Activated gamma-delta T cell treated with anti-CD3 and anti-CD28 coated beads, Interleukin-2, amount 50 U/mL, for 16 hours (primary cell): ENCODE data around the gene ELP1.
"Not testable (repeated sequence)": the region's sequence is repeated elsewhere in the genome, so short reads cannot be mapped to it uniquely, and the experiment has no call there.

ENCODE experiments used
- DNase-seq: peaks from one replicate; pipeline ENCODE4 v3.0.0-alpha.2; 2020; ENCODE audit warnings: low read depth

Gene ELP1

DNA sequence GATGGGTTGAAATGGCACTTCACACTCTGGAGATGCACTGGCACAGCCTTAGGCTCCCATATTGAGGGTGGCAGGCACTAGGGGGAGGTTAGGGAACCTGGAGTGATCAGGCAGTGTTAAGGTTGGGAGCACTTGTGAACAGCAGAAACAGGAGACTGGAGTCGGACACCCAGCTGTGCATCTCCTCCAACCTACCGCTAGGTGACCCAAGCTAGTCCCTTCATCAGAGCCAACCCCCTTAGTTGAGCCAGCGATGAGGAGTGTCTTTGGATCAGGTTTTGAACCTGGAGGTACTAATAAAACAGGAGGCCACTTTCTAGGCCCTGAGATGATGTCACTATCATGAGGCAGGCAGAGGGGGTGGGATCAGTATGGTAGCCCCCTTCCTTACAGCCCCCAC, 79.8 kb downstream of the ELP1 start:
- DNase-seq, result no peak

DNA sequence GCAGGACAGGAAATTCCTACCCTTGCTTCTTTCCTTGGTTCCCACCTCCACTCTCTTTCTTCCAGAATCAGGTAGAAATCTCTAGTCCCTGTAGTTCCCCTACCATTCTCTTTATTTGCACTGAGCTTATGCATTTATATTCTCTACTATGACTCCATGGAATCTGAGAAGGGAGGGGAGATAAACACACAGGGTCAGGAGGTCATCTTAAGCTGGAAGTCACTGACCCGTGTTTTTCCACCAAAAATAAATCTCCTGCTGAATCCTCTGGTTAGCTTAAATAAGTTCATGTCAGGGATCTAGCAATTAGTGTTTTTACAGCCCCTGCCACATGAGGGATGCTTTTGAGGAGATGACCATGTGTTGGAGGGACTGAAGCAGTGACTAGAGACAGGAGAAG, 81.8 kb downstream of the ELP1 start:
- DNase-seq, result no peak

DNA sequence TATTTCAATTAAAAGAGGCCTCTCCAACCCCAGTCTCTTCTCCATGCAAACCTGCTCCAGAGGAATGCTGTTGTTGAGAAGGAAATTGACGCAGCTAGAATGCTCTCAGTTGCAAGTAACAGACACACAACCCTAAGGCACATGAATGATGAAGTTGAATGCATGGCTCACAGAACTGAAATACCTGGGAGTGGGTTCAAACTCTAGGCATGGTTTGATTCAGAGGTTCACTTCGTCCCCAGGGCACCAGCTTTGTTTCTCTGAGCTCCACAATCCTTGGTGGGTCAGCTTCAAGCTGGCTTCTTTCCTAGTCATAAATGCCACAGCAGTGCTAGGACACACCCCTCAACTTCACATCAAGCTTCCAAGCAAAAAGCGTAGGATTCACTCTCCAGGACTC, 82.8 kb downstream of the ELP1 start:
- no peak for DNase-seq

DNA sequence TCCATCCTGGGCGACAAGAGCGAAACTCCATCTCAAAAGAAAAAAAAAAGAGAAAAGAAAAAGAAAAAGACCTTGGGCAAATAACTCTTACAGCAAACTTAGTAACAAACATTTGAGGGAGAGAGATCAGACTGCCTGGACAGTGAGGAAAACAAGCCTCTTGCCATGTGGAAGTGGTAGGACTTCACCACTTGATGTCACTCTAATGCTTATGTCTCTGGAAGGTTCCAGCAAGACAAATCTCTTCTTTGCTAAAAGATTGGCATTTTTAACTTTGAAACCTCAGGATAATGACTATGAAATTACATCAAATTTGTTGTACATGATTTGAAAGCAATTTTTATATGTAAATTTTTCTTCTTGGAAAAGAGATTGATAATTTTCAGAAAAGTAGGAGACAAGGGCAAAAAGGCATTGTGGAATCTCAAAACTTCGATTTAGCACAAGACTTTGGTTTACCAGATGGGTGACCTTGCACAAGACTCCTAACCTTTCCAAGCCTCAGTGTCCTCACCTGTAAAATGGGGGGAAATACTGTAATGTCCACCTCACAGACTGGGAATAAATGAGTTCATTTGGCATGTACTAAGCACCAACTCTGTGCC, 83.5 kb downstream of the ELP1 start:
- no peak for DNase-seq

DNA sequence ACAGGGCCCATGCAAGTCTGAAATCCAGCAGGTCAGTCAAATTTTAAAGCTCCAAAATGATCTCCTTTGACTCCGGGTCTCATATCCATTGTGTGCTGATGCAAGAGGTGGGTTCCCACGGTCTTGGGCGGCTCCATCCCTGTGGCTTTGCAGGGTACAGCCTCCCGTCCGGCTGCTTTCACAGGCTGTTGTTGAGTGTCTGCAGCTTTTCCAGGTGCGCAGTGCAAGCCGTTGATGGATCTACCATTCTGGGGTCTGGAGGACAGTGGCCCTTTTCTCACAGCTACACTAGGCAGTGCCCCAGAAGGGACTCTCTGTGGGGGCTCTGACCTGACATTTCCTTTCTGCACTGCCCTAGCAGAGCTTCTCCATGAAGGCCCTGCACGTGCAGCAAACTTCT, 85.6 kb downstream of the ELP1 start:
- not testable (repeated sequence) for DNase-seq

DNA sequence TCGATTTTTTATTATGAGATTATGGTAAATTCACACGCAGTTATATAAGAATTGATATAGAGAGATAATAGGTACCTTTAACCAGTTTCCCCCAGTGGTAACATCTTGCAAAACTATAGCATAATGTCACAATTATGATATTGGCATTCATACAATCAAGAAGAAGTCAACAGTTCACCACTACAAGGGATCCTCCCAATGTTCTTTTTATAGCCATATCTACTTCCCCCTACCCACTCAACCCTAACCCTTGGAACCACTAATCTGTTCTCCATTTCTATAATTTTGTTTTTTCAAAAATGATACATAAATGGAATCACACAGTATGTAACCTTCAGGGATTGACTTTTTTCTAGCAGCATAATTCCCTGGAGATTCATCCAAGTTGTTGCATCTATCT, 88.0 kb downstream of the ELP1 start:
- DNase-seq, result no peak

DNA sequence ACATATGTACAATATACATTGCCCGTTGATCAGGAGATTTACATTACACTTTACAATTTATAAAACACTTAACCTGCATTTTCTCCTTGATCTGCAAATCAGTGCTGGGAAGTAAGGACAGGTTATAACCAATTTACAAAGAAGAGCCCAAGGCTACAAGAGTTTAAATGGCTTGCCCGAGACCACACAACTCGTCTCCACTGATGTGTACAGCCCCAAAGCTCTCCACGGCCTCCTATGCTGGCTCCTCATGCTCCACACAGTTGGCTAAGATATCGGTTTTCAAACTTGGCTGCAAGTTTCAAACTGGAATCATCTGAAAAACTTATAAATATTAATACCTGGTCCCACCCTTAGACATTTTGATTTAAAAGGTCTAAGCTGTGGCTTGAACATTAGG, 88.4 kb downstream of the ELP1 start:
- no peak for DNase-seq

DNA sequence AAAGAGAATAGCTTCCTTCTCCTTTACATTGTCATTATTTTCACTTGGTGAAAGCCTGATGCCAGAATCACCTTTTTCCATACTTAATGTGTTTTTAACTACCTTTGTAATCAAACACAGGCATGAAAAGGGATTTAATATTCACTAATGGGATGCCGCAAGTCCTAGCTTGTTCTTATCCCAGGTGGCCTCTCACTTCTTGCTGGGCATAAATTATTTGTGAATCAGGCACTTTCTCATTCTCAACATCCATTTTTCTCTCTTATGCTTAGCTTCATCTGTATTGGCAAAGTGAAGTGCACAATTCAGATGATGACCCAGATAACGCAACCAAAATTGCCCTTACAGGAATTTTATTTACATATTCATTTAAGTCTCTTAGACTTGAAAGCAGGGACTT, 89.1 kb downstream of the ELP1 start:
- DNase-seq, result no peak

DNA sequence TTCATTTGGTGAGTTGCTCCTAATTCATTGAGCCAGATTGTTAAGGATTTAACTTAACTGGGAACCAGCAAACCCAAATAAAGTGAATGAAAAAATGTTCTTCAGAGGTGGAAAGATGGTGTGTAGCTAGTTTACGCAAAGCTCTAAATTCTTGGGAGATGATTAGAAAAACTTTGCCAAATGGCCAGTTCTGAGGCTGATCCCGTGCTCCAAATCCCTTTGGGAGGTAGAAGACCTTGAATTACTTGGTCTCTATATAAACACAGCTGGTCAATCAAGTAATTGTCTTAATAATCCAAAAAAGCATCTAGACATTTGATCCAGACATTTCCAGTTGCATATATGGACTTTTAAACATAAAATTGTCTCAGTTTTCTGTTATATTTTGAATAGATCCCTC, 89.5 kb downstream of the ELP1 start:
- no peak for DNase-seq

DNA sequence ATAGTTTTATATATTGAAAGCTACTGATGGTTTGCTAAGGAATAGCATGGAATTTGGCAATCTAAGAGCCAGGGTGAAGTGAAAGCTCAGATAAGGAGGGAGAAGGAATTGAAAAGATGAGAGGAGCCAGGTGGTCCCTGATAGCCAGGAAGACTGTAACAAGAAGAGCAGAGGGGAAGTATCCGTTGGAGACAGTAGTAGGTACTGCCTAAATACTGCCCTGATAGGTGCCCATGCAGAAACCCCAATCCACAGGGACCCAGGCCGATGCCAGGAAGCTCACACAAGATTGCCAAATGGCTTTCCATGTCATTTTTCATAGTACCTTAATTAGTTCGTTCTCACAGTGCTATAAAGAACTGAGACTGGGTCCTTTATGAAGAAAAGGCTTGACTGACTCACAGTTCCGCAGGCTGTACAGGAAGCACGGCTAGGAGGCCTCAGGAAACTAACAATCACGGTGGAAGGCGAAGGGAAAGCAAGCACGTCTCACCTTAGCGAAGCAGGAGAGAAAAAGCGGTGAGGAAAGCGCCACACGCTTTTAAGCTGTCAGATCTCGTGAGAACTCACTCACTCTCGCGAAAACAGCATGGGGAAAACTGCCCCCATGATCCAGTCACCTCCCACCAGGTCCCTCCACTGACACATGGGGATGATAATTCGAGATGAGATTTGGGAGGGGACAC, 91.2 kb downstream of the ELP1 start:
- no peak for DNase-seq

DNA sequence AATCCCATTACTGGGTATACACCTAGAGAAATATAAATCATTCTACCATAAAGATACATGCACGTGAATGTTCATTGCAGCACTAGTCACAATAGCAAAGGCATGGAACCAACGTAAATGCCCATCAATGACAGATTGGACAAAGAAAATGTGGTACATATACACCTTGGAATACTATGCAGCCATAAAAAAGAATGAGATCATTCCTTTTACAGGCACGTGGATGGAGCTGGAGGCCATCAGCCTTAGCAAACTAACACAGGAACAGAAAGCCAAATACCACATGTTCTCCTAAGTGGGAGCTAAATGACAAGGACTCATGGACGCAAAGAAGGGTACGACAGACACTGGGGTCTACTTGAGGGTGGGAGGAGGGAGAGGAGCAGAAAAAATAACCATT, 94.4 kb downstream of the ELP1 start:
- not testable (repeated sequence) for DNase-seq

DNA sequence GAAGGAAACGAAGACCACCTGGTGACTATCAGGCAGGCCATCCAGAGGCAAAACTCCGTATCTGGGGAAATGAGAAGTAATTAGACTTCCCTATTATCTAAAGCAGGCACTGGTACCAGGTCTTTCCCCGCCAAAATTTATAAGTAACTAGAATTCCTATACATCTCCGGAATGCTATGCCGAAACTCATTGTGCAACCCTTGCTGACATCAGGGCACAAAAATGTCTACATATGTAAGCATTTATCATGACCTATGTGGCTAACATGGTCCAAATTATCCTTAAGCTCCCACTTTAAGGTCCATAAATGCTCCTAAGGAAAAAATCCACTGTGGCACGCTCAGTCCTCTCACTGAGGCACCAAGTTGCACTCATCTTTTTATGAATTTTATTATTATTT, 95.9 kb downstream of the ELP1 start:
- no peak for DNase-seq

DNA sequence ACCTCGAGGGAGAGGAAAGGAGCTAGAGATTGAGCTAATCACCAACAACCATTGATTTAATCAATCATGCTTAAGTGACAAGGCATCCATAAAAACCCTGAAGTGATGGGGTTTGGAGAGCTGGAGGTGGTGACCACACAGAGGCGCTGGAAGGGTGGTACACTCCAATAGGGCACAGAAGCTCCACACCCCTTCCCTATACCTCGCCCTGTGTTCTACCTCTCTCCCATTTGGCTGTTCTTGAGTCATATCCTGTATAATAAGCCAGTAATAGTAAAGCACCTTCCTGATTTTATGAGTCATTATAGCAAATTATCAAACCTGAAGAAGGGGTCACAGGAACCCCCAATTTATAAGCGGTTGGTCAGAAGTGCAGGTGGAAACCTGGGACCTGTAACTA, 96.4 kb downstream of the ELP1 start:
- no peak for DNase-seq

DNA sequence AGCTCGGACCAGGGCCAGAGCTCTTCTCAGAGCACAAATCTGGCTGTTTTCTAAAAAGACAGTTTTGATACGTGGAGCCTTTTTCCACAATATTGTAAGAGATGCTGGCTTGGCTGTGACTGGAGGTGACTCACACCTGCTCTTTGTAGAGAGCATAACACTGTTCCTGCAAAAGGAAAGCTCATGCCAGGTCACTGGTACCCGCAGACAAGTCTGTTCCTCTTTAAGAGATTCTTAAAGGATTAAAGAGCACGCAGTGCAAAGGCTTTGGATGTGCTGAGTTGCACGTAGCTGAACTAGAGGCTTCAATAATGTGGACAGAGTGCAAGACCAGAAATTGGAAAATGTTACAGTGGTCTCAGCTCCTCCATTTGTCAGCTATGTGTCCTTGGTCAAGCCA, 97.1 kb downstream of the ELP1 start:
- no peak for DNase-seq

DNA sequence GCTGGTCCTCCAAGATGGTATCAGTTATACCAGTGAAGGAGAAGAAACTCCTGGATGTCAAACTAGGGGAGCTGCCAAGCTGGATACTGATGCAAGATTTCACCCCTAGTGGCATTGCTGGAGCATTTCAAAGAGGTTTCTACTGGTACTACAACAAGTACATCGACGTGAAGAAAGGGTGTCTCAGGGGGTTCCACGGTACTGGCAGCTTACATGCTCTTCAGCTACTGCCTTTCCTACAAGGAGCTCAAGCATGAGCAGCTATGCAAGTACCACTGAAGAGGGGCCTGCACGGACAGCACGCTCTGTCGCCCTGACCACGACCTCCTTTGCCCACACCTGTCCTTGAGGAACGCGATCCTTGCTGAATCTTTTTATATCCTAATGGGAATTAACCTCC, 97.6 kb downstream of the ELP1 start:
- no peak for DNase-seq

DNA sequence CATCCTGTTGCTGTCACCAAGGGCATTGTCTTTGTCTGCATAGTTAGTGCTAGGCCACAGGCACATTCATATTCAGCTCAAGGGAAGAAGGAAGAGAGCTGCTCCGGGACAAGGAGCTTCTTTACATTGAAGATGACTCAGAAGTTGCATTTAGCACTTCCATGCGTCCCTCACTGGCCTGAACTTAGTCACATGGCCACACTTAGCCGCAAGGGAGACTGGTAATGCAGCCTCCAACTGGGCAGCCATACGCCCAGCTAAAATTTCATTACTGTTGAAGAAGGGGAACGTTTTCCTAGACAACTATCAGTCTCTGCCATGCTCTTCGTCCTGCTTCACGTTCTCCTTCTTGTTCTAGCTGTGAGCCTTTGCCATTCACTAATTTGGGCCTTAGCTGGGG, 98.1 kb downstream of the ELP1 start:
- DNase-seq, result no peak

DNA sequence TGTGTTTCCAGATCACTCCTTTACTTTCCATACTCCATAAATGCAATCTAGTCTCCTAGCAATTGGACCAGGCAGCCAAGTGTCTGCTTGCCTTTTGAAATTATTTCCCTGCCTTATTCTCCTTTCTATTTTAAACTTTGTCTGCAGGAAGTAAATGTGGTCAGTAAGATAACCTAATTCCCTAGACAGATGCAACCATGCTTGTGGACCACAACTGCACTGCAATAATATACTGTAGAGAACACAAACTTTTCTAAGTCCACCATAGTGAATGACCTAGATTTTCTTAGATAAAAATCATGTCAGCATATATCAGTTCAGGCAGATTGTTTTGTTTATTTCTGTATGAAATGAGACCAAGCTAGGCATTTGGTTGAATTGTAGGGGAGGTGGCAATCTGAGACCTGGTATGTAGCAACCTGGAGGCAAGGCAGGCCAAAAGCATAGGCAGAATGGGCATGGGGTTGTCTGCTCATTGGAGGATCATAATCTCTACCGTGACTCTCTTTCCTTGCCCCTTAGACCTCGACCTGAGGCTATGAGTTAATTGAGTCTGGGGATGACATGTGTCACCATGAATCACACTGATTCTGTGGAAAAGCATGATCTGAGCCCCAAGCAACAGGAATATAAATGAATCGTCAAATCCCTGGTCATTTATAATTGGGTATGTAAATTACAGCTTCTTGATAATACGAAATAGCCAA, 98.8 kb downstream of the ELP1 start:
- no peak for DNase-seq

DNA sequence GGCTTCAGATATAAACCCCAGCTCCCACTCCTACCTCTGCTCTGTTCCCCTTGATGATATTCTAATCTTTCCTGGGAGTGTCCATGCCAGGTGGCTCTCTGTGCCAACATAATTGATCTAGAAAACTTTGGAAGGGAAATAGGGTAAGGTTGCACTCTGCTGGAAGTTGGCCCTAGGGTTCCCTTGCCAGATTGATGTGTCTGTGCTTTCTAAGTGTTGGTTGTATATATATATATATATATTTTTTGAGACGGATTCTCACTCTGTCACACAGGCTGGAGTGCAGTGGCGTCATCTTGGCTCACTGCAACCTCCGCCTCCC, 101.8 kb downstream of the ELP1 start:
- DNase-seq, result no peak

DNA sequence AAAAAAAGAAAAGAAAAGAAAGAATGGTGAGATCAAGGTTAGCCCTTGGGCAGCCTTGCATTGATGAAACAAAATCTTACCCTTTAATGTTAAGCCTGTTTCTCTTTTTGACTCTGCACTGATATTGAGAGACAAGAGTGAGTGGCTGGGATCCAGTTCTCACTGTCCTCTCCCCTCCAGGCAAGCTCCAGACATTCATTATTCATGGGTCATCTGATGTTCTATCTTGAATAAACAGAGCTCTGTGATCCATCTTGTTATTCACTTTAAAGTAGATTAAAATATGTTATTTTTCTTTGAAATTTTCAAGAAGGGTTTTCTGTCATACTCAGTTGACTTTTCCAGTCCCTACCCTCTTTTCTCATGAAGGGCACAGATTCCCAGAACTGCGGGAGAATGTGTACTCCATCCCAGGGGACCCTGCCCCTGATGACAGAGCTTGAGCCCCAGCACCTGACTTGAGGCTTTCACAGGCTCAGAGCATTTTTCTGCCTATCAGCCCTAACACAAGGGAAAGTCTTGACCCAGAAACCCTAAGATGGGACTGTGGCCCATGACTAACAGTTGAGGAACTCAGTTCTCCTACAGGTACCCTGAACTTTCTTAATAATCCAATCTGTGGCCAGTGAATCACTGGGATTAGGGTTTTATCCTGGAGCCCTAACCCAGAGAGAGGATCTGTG, 102.3 kb downstream of the ELP1 start:
- no peak for DNase-seq

DNA sequence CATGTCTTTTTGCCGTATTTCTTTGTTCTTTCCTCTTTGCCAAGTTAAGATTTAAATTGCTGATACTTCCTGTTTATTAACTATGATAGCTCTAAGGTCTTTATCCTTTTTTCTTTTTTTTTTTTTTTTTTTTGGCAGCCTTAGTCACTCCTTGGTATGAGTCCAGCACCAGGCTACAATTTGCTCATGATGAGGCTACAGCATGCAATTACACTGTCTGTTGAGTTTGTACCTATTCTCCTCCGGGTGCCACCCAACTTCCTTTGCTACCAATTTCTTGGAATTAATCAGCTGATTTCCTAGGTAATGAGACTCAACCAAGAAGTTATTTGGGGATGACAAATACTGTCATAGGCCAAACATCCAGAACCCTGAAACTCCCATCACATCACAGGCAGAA, 103.7 kb downstream of the ELP1 start:
- no peak for DNase-seq

DNA sequence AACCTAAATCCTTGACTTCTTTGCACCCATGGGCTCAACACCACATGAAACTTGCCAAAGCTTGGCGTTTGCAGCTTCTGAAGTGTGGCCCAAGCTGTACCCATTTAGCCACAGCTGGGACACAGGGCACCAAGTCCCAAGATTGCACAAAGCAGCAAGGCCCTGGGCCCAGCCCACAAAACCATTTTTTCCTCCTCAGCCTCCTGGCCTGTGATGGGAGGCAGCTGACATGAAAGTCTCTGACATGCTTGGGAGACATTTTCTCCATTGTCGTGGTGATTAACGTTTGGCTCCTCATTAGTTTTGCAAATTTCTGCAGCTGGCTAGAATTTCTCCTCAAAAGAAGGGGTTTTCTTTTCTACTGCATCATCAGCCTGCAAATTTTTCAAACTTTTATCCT, 110.1 kb downstream of the ELP1 start:
- DNase-seq, result no peak
